GM19351 (cell line): ENCODE results near the gene MOGAT2.
A peak's percentile ranks its signal among the peaks of the same experiment; 100 is the strongest.
"Not testable (repeated sequence)": the region's sequence is repeated elsewhere in the genome, so short reads cannot be mapped to it uniquely, and the experiment has no call there.

Experiments
- ATAC-seq: cut with Tn5 transposase; IDR thresholded peaks from one replicate; pipeline ENCODE4 v1.9.1; 2021; ENCODE audit warnings: mild to moderate bottlenecking, moderate library complexity; ENCODE audit not compliant: unreplicated experiment

The MOGAT2 gene

GRCh38 chr11:75717608-75718418 is at the start of gene MOGAT2:
Gene MOGAT2 (plus strand): TSS chr11:75717838. CDS start chr11:75717889, 51 bp downstream.
- no peak for ATAC-seq

- ATAC-seq, result no peak
Measured at GRCh38 chr11:75668451-75669297, 49.0 kb upstream of the MOGAT2 start, which contains the start of gene MAP6. Gene MAP6 (minus strand): TSS chr11:75669038. CDS start chr11:75668369, 669 bp downstream.

- ATAC-seq, result no peak
Measured at GRCh38 chr11:75673977-75674582, 43.6 kb upstream of the MOGAT2 start.

- no peak for ATAC-seq
Measured at GRCh38 chr11:75677275-75677674, 40.4 kb upstream of the MOGAT2 start.

GRCh38 chr11:75677909-75678308 is 39.7 kb upstream of the MOGAT2 start:
- ATAC-seq, result no peak

GRCh38 chr11:75678620-75679259 is 38.9 kb upstream of the MOGAT2 start:
- no peak for ATAC-seq

GRCh38 chr11:75679566-75679965 is 38.1 kb upstream of the MOGAT2 start:
- no peak for ATAC-seq

- not testable (repeated sequence) for ATAC-seq
Measured at GRCh38 chr11:75683856-75684255, 33.8 kb upstream of the MOGAT2 start.

GRCh38 chr11:75689863-75690609 is 27.6 kb upstream of the MOGAT2 start:
- ATAC-seq, result peak; percentile 84

GRCh38 chr11:75691804-75692203 is 25.8 kb upstream of the MOGAT2 start:
- no peak for ATAC-seq

GRCh38 chr11:75697906-75698581 is 19.6 kb upstream of the MOGAT2 start:
- no peak for ATAC-seq

GRCh38 chr11:75700940-75701339 is 16.7 kb upstream of the MOGAT2 start:
- no peak for ATAC-seq

- no peak for ATAC-seq
Measured at GRCh38 chr11:75703695-75704237, 13.9 kb upstream of the MOGAT2 start.

- no peak for ATAC-seq
Measured at GRCh38 chr11:75705541-75705940, 12.1 kb upstream of the MOGAT2 start.

- no peak for ATAC-seq
Measured at GRCh38 chr11:75706260-75706729, 11.3 kb upstream of the MOGAT2 start.

- no peak for ATAC-seq
Measured at GRCh38 chr11:75714211-75714610, 3.4 kb upstream of the MOGAT2 start.

- no peak for ATAC-seq
Measured at GRCh38 chr11:75715688-75716087, 1.9 kb upstream of the MOGAT2 start.

- ATAC-seq, result no peak
Measured at GRCh38 chr11:75716659-75717058, 979 bp upstream of the MOGAT2 start.
